Measurements from ENCODE around the gene VCAM1.

Gene VCAM1

GRCh38 chr1:100782473-100783039 is 63.0 kb downstream of the VCAM1 start:
- ATAC-seq: no peak

- no peak for ATAC-seq
Observed at GRCh38 chr1:100785470-100786052, 66.0 kb downstream of the VCAM1 start.

- ATAC-seq: no peak
Observed at GRCh38 chr1:100786870-100787269, 67.3 kb downstream of the VCAM1 start.

Data from activated CD4-positive, CD25-positive, alpha-beta regulatory T cell treated with anti-CD3 and anti-CD28 coated beads, Interleukin-2, amount 50 U/mL, for 24 hours (primary cell).